Measurements from ENCODE around the gene KRTAP10-10.
"Not testable (repeated sequence)": the region's sequence is repeated elsewhere in the genome, so short reads cannot be mapped to it uniquely, and the experiment has no call there.

Gene KRTAP10-10

GRCh38 chr21:44626673-44627143, 10.4 kb upstream of the KRTAP10-10 start, which contains the start of gene KRTAP10-9:
Gene KRTAP10-9 (plus strand): TSS chr21:44627093. CDS start chr21:44627172, 79 bp downstream.
- peaks cover 24 to 30% of the 10 kb centered on the region in 2 donors for H3K27me3 Mint-ChIP-seq
- no peak within 1 kb of the TSS for H3K27ac Mint-ChIP-seq
- no peak for DNase-seq
- H3K36me3 Mint-ChIP-seq: peaks cover 7 to 28% of the 10 kb centered on the region in 2 donors
- H3K4me3 Mint-ChIP-seq: no peak within 1 kb of the TSS
- ATAC-seq (replicated peaks): no peak
- peaks cover 33 to 43% of the 10 kb centered on the region in 2 donors for H3K9me3 Mint-ChIP-seq
- peaks cover 6 to 11% of the 10 kb centered on the region in 2 donors for H3K4me1 Mint-ChIP-seq

DNA sequence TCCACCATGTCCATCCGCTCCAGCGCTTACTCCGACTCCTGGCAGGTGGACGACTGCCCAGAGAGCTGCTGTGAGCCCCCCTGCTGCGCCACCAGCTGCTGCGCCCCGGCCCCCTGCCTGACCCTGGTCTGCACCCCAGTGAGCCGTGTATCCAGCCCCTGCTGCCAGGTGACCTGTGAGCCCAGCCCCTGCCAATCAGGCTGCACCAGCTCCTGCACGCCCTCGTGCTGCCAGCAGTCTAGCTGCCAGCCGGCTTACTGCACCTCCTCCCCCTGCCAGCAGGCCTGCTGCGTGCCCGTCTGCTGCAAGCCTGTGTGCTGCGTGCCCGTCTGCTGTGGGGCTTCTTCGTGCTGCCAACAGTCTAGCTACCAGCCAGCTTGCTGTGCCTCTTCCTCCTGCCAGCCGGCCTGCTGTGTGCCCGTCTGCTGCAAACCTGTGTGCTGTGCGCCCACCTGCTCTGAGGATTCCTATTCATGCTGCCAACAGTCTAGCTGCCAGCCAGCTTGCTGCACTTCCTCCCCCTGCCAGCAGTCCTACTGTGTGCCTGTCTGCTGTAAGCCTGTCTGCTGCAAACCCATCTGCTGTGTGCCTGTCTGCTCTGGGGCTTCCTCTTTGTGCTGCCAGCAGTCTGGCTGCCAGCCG, 9.9 kb upstream of the KRTAP10-10 start:
- Mint-ChIP-seq H3K9me3 (peaks cover 37 to 47% of the 10 kb centered on the region in 2 donors), H3K27me3 (peaks cover 24 to 31% of the 10 kb centered on the region in 2 donors), H3K36me3 (peaks cover 7 to 29% of the 10 kb centered on the region in 2 donors), H3K4me1 (peaks cover 6 to 11% of the 10 kb centered on the region in 2 donors)
- ATAC-seq (replicated peaks); H3K27ac Mint-ChIP-seq; DNase-seq; H3K4me3 Mint-ChIP-seq: not testable (repeated sequence)

DNA sequence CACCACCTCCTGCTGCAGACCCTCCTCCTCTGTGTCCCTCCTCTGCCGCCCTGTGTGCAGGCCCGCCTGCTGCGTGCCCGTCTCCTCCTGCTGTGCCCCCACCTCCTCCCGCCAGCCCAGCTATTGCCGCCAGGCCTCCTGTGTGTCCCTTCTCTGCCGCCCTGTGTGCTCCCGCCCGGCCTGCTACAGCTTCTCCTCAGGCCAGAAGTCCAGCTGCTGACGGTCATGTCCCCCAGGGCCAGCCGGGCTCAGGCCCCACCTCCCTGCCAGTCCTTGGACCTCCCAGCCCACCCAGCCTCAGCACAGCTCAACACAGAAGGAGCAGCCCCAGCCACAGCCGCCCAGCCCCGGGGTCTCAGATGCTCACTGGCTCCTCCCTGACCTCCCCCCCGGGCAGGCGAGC, 9.3 kb upstream of the KRTAP10-10 start:
- H3K27ac Mint-ChIP-seq; H3K4me3 Mint-ChIP-seq; ATAC-seq (replicated peaks); DNase-seq: not testable (repeated sequence)
- Mint-ChIP-seq H3K9me3 (peaks cover 36 to 44% of the 10 kb centered on the region in 2 donors), H3K4me1 (peaks cover 6 to 11% of the 10 kb centered on the region in 2 donors), H3K27me3 (peaks cover 24 to 31% of the 10 kb centered on the region in 2 donors), H3K36me3 (peaks cover 7 to 29% of the 10 kb centered on the region in 2 donors)

GRCh38 chr21:44628707-44629391, 8.3 kb upstream of the KRTAP10-10 start:
- peaks cover 17 to 26% of the 10 kb centered on the region in 2 donors for H3K27me3 Mint-ChIP-seq
- DNase-seq (no peak), ATAC-seq (replicated peaks) (no peak)
- no peak overlapping the region for H3K27ac Mint-ChIP-seq
- H3K4me1 Mint-ChIP-seq: peaks cover 6 to 11% of the 10 kb centered on the region in 2 donors
- no peak overlapping the region for H3K4me3 Mint-ChIP-seq
- peaks cover 5 to 25% of the 10 kb centered on the region in 2 donors for H3K36me3 Mint-ChIP-seq
- peaks cover 32 to 35% of the 10 kb centered on the region in 2 donors for H3K9me3 Mint-ChIP-seq

DNA sequence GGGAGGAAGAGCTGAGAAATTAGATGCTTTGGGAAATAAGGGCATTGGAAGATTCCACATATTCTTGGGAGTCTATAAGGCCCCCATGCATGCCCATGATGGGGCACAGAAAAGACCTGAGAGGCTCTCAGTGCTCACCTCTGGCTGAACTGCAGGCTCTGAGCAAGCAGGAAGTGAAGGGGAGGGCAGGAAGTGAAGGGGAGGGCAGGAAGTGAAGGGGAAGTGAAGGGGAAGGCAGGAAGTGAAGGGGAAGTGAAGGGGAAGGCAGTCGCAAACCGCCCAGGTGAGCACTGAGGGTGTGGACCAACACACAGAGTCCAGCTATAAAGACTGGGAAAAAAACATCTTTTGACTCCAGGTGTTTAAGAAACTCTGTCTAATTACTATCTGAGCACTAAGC, 6.7 kb upstream of the KRTAP10-10 start:
- H3K36me3 Mint-ChIP-seq: peaks cover 2 to 15% of the 10 kb centered on the region in 2 donors

GRCh38 chr21:44632067-44632466, 5.1 kb upstream of the KRTAP10-10 start:
- Mint-ChIP-seq H3K27me3 (peaks cover 22 to 28% of the 10 kb centered on the region in 2 donors), H3K4me3 (no peak overlapping the region), H3K27ac (no peak overlapping the region), H3K4me1 (peaks cover 6 to 11% of the 10 kb centered on the region in 2 donors), H3K36me3 (peaks cover 2 to 15% of the 10 kb centered on the region in 2 donors), H3K9me3 (peaks cover 24 to 25% of the 10 kb centered on the region in 2 donors)
- DNase-seq: no peak
- ATAC-seq (replicated peaks): no peak

More for the DNA sequence above, 6.7 kb upstream of the KRTAP10-10 start:
- H3K4me1 Mint-ChIP-seq: peaks cover 6 to 11% of the 10 kb centered on the region in 2 donors
- H3K9me3 Mint-ChIP-seq: peaks cover 24 to 25% of the 10 kb centered on the region in 2 donors
- no peak for ATAC-seq (replicated peaks)
- peaks cover 13 to 19% of the 10 kb centered on the region in 2 donors for H3K27me3 Mint-ChIP-seq
- no peak for DNase-seq
- no peak overlapping the region for H3K27ac Mint-ChIP-seq
- H3K4me3 Mint-ChIP-seq: no peak overlapping the region

- ATAC-seq (replicated peaks) (no peak), DNase-seq (no peak)
- Mint-ChIP-seq H3K36me3 (peaks cover 2 to 13% of the 10 kb centered on the region in 2 donors), H3K27me3 (peaks cover 48 to 50% of the 10 kb centered on the region in 2 donors), H3K4me3 (no peak overlapping the region), H3K4me1 (no peaks in the 10 kb centered on the region), H3K9me3 (peaks cover 21 to 22% of the 10 kb centered on the region in 2 donors), H3K27ac (no peak overlapping the region)
These were observed 743 bp upstream of the KRTAP10-10 start for GRCh38 chr21:44636209-44637017.

DNA sequence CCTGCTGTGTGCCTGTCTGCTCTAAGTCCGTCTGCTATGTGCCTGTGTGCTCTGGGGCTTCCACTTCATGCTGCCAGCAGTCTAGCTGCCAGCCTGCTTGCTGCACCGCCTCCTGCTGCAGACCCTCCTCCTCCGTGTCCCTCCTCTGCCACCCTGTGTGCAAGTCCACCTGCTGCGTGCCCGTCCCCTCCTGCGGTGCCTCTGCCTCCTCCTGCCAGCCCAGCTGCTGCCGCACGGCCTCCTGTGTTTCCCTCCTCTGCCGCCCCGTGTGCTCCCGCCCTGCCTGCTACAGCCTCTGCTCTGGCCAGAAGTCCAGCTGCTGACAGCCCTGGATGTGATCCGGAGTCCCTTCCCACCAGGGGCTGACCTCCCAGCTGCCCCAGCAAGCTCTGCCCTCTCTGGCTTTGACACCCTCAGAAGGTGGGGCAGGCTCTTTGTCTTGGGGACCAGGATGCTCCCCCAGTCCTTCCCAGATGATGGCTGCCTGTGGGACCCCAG, 744 bp downstream of the KRTAP10-10 start:
- H3K36me3 Mint-ChIP-seq; H3K4me1 Mint-ChIP-seq; H3K27ac Mint-ChIP-seq; ATAC-seq (replicated peaks); DNase-seq; H3K4me3 Mint-ChIP-seq: not testable (repeated sequence)
- Mint-ChIP-seq H3K27me3 (peaks cover 48 to 50% of the 10 kb centered on the region in 2 donors), H3K9me3 (peaks cover 12 to 16% of the 10 kb centered on the region in 2 donors)

GRCh38 chr21:44638506-44639330, 1.6 kb downstream of the KRTAP10-10 start:
- not testable (repeated sequence) for H3K27ac Mint-ChIP-seq; H3K4me3 Mint-ChIP-seq; DNase-seq; H3K4me1 Mint-ChIP-seq; H3K36me3 Mint-ChIP-seq; ATAC-seq (replicated peaks)
- Mint-ChIP-seq H3K27me3 (peaks cover 48 to 50% of the 10 kb centered on the region in 2 donors), H3K9me3 (peaks cover 12 to 18% of the 10 kb centered on the region in 2 donors)

GRCh38 chr21:44639331-44639655, 2.1 kb downstream of the KRTAP10-10 start:
- Mint-ChIP-seq H3K27me3 (peaks cover 48 to 50% of the 10 kb centered on the region in 2 donors), H3K4me1 (no peaks in the 10 kb centered on the region)

GRCh38 chr21:44640761-44641160, 3.6 kb downstream of the KRTAP10-10 start:
- peaks cover 24 to 30% of the 10 kb centered on the region in 2 donors for H3K9me3 Mint-ChIP-seq

More at GRCh38 chr21:44639331-44639655, 2.1 kb downstream of the KRTAP10-10 start:
- DNase-seq (no peak), ATAC-seq (replicated peaks) (no peak)
- H3K36me3 Mint-ChIP-seq: peaks cover 0 to 13% of the 10 kb centered on the region in 2 donors
- H3K4me3 Mint-ChIP-seq: no peak overlapping the region
- no peak overlapping the region for H3K27ac Mint-ChIP-seq
- H3K9me3 Mint-ChIP-seq: peaks cover 17 to 22% of the 10 kb centered on the region in 2 donors

DNA sequence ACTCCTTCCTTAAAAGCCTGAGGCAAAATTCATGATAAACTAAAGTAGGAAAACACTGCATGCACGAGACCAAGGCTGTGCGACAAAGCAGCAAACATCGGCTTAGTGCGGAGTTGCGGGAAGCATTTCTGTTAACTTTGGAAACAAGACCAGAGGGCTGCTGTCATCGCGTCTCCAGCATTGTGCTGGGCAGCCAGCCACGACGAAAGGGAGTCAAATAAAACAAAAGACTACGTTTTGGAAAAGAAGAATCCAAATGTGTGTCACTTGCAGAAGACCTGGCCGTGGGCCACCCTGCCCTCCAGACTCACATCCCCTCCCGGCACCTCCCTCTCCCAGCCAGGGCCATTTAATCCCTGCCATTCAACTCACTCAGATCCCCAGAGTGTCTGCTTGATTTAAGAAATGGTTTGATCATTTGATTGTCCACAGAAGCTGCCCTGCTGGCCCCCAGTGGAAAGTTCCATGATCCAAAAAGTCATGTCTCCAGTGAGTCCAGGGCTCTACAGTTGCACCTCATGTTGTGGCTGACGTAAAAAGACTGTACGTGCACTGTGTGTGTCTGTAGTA, 6.7 kb downstream of the KRTAP10-10 start:
- H3K27me3 Mint-ChIP-seq: peaks cover 37 to 39% of the 10 kb centered on the region in 2 donors
- no peak overlapping the region for H3K4me3 Mint-ChIP-seq
- DNase-seq (no peak), ATAC-seq (replicated peaks) (no peak)
- no peaks in the 10 kb centered on the region for H3K4me1 Mint-ChIP-seq
- peaks cover 24 to 32% of the 10 kb centered on the region in 2 donors for H3K9me3 Mint-ChIP-seq
- no peak overlapping the region for H3K27ac Mint-ChIP-seq
- peaks cover 2 to 24% of the 10 kb centered on the region in 2 donors for H3K36me3 Mint-ChIP-seq

More at GRCh38 chr21:44640761-44641160, 3.6 kb downstream of the KRTAP10-10 start:
- no peak for ATAC-seq (replicated peaks)
- peaks cover 44 to 50% of the 10 kb centered on the region in 2 donors for H3K27me3 Mint-ChIP-seq
- no peaks in the 10 kb centered on the region for H3K4me1 Mint-ChIP-seq
- peaks cover 0 to 20% of the 10 kb centered on the region in 2 donors for H3K36me3 Mint-ChIP-seq
- DNase-seq: no peak
- no peak overlapping the region for H3K27ac Mint-ChIP-seq
- H3K4me3 Mint-ChIP-seq: no peak overlapping the region

GRCh38 chr21:44644878-44645277, 7.7 kb downstream of the KRTAP10-10 start:
- Mint-ChIP-seq H3K4me3 (no peak overlapping the region), H3K36me3 (peaks cover 2 to 22% of the 10 kb centered on the region in 2 donors), H3K4me1 (no peaks in the 10 kb centered on the region), H3K9me3 (peaks cover 24 to 31% of the 10 kb centered on the region in 2 donors), H3K27me3 (peaks cover 28 to 32% of the 10 kb centered on the region in 2 donors), H3K27ac (no peak overlapping the region)
- DNase-seq (no peak), ATAC-seq (replicated peaks) (no peak)
